Neuronal stem cell (in vitro differentiated cells): ENCODE measurements around the gene TMPRSS11D.

Experiments
- DNase-seq: peaks from one replicate; pipeline ENCODE4 v3.0.0-alpha.2; 2013; ENCODE audit warnings: low spot score
- H2AFZ ChIP-seq: one replicate; pipeline ENCODE4 v1.6.1; 2013; ENCODE audit warnings: mild to moderate bottlenecking, low read length, inconsistent platforms
- H2AK5ac ChIP-seq: 2 replicates; pipeline ENCODE4 v1.6.1; 2013; ENCODE audit warnings: low read depth, mild to moderate bottlenecking, inconsistent platforms, low read length, moderate library complexity, mixed read lengths
- H2BK120ac ChIP-seq: 2 replicates; pipeline ENCODE4 v1.6.1; 2013; ENCODE audit warnings: low read depth, mild to moderate bottlenecking, inconsistent platforms, low read length, moderate library complexity, mixed read lengths
- H2BK12ac ChIP-seq: one replicate; pipeline ENCODE4 v1.6.1; 2013; ENCODE audit warnings: low read length, inconsistent platforms
- H2BK15ac ChIP-seq: 2 replicates; pipeline ENCODE4 v1.6.1; 2013; ENCODE audit warnings: mild to moderate bottlenecking, low read length, inconsistent platforms, mixed read lengths
- H2BK5ac ChIP-seq: one replicate; pipeline ENCODE4 v1.6.1; 2013; ENCODE audit warnings: inconsistent platforms, mild to moderate bottlenecking, low read length, moderate library complexity
- H3K14ac ChIP-seq: one replicate; pipeline ENCODE4 v1.6.1; 2013; ENCODE audit warnings: low read length, inconsistent platforms
- H3K18ac ChIP-seq: 2 replicates; pipeline ENCODE4 v1.6.1; 2013; ENCODE audit warnings: low read length, inconsistent platforms
- H3K23ac ChIP-seq: 2 replicates; pipeline ENCODE4 v1.6.1; 2013; ENCODE audit warnings: low read depth, mild to moderate bottlenecking, mixed read lengths, low read length, inconsistent platforms; ENCODE audit not compliant: poor library complexity
- H3K27ac ChIP-seq: replicated peaks from 3 replicates; pipeline ENCODE4 v1.5.1; 2013; ENCODE audit warnings: low read length, inconsistent platforms
- H3K27me3 ChIP-seq, 3 experiments: 2 replicates each; pipeline ENCODE4 v1.6.1; 2013; ENCODE audit warnings: low read length in 3 of 3, mild to moderate bottlenecking in 2 of 3, inconsistent platforms in 1 of 3, low read depth in 1 of 3, mixed read lengths in 1 of 3, moderate library complexity in 1 of 3; ENCODE audit not compliant: control insufficient read depth in 3 of 3, insufficient read depth in 3 of 3
- H3K36me3 ChIP-seq, 2 donors: replicated peaks in 1 of 2; 2 replicates each; pipeline ENCODE4 v1.6.1; 2013; ENCODE audit warnings: low read length in 2 of 2; ENCODE audit not compliant: control insufficient read depth in 2 of 2, insufficient read depth in 2 of 2
- H3K4ac ChIP-seq: 2 replicates; pipeline ENCODE4 v1.6.1; 2013; ENCODE audit warnings: inconsistent platforms, mild to moderate bottlenecking, low read length, moderate library complexity
- H3K4me1 ChIP-seq, 2 donors: 1 replicate in 1 of 2; 2 replicates in 1 of 2; pipeline ENCODE4 v1.6.1; 2013; ENCODE audit warnings: low read length in 2 of 2, low read depth in 1 of 2; ENCODE audit not compliant: control insufficient read depth in 2 of 2, insufficient read depth in 1 of 2
- H3K4me2 ChIP-seq: one replicate; pipeline ENCODE4 v1.6.1; 2013; ENCODE audit warnings: mild to moderate bottlenecking, low read length, inconsistent platforms; ENCODE audit not compliant: insufficient read depth, poor library complexity, severe bottlenecking
- H3K4me3 ChIP-seq, 2 donors: 2 replicates each; pipeline ENCODE4 v1.5.1; 2013; ENCODE audit warnings: low read length in 2 of 2, mild to moderate bottlenecking in 2 of 2, inconsistent platforms in 1 of 2, moderate library complexity in 1 of 2
- H3K79me1 ChIP-seq: one replicate; pipeline ENCODE4 v1.6.1; 2013; ENCODE audit warnings: low read depth, mild to moderate bottlenecking, inconsistent platforms, low read length, moderate library complexity
- H3K9ac ChIP-seq: one replicate; pipeline ENCODE4 v1.6.1; 2013; ENCODE audit warnings: mild to moderate bottlenecking, low read depth, low read length, inconsistent platforms; ENCODE audit not compliant: poor library complexity
- H3K9me3 ChIP-seq, 2 donors: replicated peaks in 1 of 2; 2 replicates each; pipeline versions ENCODE3 to v1.6.1; 2013; ENCODE audit warnings: low read length in 2 of 2, mild to moderate bottlenecking in 2 of 2, inconsistent platforms in 1 of 2, low read depth in 1 of 2, mixed read lengths in 1 of 2, moderate library complexity in 1 of 2; ENCODE audit not compliant: control insufficient read depth in 2 of 2, insufficient read depth in 1 of 2
- H4K8ac ChIP-seq: one replicate; pipeline ENCODE4 v1.6.1; 2013; ENCODE audit warnings: low read depth, mild to moderate bottlenecking, inconsistent platforms, low read length, moderate library complexity
- H4K91ac ChIP-seq: one replicate; pipeline ENCODE4 v1.6.1; 2013; ENCODE audit warnings: low read length, low read depth, mild to moderate bottlenecking, inconsistent platforms; ENCODE audit not compliant: poor library complexity
- WGBS, 2 donors: extraction: QIAGEN DNeasy Blood & Tissue Kit; methylation state at CpG; one replicate each; pipeline ENCODE4 v1.1.7; 2013; ENCODE audit warnings: missing lambda C conversion rate in 2 of 2, mixed read lengths in 1 of 2; ENCODE audit not compliant: insufficient read length in 2 of 2, insufficient replicate concordance in 1 of 2; ENCODE audit errors: extremely low coverage in 2 of 2; 5-methylcytosine and 5-hydroxymethylcytosine counted together

TMPRSS11D gene

DNA sequence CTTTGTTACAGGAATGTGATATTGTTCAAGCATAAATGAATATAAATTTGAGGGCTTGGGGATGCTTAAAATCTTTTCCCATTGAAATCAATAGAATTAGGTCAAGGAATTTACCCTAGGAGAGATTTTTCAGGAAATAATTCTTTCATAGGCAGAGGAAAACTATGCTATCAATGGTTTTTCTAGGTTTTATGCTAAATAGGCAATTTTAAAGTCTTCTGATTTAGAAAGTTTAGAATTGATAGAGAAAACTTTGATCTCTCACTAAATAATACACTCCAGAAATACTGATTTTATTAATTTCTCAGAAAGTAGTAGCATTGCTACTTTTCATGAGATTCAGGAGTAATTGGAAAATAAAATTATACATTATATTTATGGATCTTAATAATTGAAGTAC is 93.1 kb downstream of the TMPRSS11D start:
- no peaks in the 10 kb centered on the region for H3K79me1 ChIP-seq
- no peak overlapping the region for H4K8ac ChIP-seq
- H3K18ac ChIP-seq = no peak overlapping the region
- no peak overlapping the region for H2BK12ac ChIP-seq
- H2BK120ac ChIP-seq = no peak overlapping the region
- no peaks in the 10 kb centered on the region for H3K4me1 ChIP-seq
- H3K9me3 ChIP-seq = no peaks in the 10 kb centered on the region
- H3K9ac ChIP-seq = no peak overlapping the region
- H3K4me2 ChIP-seq = no peak overlapping the region
- H4K91ac ChIP-seq = no peak overlapping the region
- no peak overlapping the region for H3K4me3 ChIP-seq
- no peaks in the 10 kb centered on the region for H3K27me3 ChIP-seq
- no peak overlapping the region for H3K27ac ChIP-seq
- H2BK15ac ChIP-seq = no peak overlapping the region
- no peak overlapping the region for H2AK5ac ChIP-seq
- H3K4ac ChIP-seq = no peak overlapping the region
- H3K36me3 ChIP-seq = no peaks in the 10 kb centered on the region
- H3K14ac ChIP-seq = no peak overlapping the region
- no peak for DNase-seq
- no peak overlapping the region for H2BK5ac ChIP-seq
- H3K23ac ChIP-seq = no peak overlapping the region
- no peak overlapping the region for H2AFZ ChIP-seq

DNA sequence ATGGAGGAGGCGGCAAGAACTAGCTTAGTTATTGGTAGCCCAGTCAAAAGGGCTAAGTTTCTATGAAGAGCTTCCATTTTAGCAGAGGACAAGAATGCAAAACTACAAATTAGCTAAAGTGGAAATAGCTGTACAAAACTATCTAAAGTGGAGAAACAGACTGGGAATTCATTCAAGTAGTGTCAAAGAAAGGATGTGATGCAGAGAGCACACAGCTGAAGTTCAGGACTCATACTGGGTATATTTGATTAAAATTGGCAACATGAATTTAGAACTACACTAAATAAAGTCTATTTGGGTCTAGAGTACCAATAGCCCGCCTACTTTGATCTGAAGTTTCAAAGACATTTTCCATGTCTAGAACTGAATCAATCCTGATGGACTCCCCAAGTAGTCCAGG is 96.5 kb downstream of the TMPRSS11D start:
- no peaks in the 10 kb centered on the region for H3K9me3 ChIP-seq
- no peak for DNase-seq
- H3K23ac ChIP-seq = no peak overlapping the region
- H3K27ac ChIP-seq = no peak overlapping the region
- no peak overlapping the region for H3K14ac ChIP-seq
- H3K4me3 ChIP-seq = no peak overlapping the region
- no peak overlapping the region for H2BK15ac ChIP-seq
- H2BK120ac ChIP-seq = no peak overlapping the region
- no peak overlapping the region for H3K4ac ChIP-seq
- no peaks in the 10 kb centered on the region for H3K79me1 ChIP-seq
- no peaks in the 10 kb centered on the region for H3K36me3 ChIP-seq
- H3K4me2 ChIP-seq = no peak overlapping the region
- no peak overlapping the region for H3K9ac ChIP-seq
- no peaks in the 10 kb centered on the region for H3K27me3 ChIP-seq
- no peak overlapping the region for H2AFZ ChIP-seq
- H2BK12ac ChIP-seq = no peak overlapping the region
- no peak overlapping the region for H4K91ac ChIP-seq
- WGBS, 2 donors = no CpG with 5 or more reads among the region's 2 CpGs
- no peak overlapping the region for H2BK5ac ChIP-seq
- no peak overlapping the region for H3K18ac ChIP-seq
- no peak overlapping the region for H4K8ac ChIP-seq
- H2AK5ac ChIP-seq = no peak overlapping the region
- no peaks in the 10 kb centered on the region for H3K4me1 ChIP-seq

GRCh38 chr4:67785528-67785927 is 98.3 kb downstream of the TMPRSS11D start:
- Histone ChIP-seq H3K4ac (no peak overlapping the region), H3K18ac (no peak overlapping the region), H3K79me1 (no peaks in the 10 kb centered on the region), H2AK5ac (no peak overlapping the region), H3K4me1 (no peaks in the 10 kb centered on the region), H3K27ac (no peak overlapping the region), H3K36me3 (no peaks in the 10 kb centered on the region), H3K14ac (no peak overlapping the region), H3K4me3 (no peak overlapping the region), H3K9ac (no peak overlapping the region), H4K8ac (no peak overlapping the region), H2BK5ac (no peak overlapping the region), H3K4me2 (no peak overlapping the region), H4K91ac (no peak overlapping the region), H3K27me3 (no peaks in the 10 kb centered on the region), H2BK12ac (no peak overlapping the region), H2BK120ac (no peak overlapping the region), H2AFZ (no peak overlapping the region), H2BK15ac (no peak overlapping the region), H3K23ac (no peak overlapping the region), H3K9me3 (no peaks in the 10 kb centered on the region)
- WGBS, 2 donors = no CpG with 5 or more reads among the region's 2 CpGs
- DNase-seq = no peak

GRCh38 chr4:67779631-67780030 is 104.2 kb downstream of the TMPRSS11D start:
- H2BK120ac ChIP-seq = no peak overlapping the region
- H3K4me1 ChIP-seq = peaks cover 0 to 2% of the 10 kb centered on the region in 2 donors
- H4K8ac ChIP-seq = no peak overlapping the region
- no peak overlapping the region for H3K14ac ChIP-seq
- no peak for DNase-seq
- peaks cover 0 to 1% of the 10 kb centered on the region in 2 donors for H3K9me3 ChIP-seq
- no peak overlapping the region for H3K4ac ChIP-seq
- no peak overlapping the region for H3K27ac ChIP-seq
- H3K18ac ChIP-seq = no peak overlapping the region
- H2BK5ac ChIP-seq = no peak overlapping the region
- no peak overlapping the region for H3K4me2 ChIP-seq
- no peak overlapping the region for H2AK5ac ChIP-seq
- no peaks in the 10 kb centered on the region for H3K36me3 ChIP-seq
- no peaks in the 10 kb centered on the region for H3K79me1 ChIP-seq
- no peak overlapping the region for H2BK12ac ChIP-seq
- H2BK15ac ChIP-seq = no peak overlapping the region
- no peaks in the 10 kb centered on the region for H3K27me3 ChIP-seq
- H4K91ac ChIP-seq = no peak overlapping the region
- WGBS, 2 donors = no CpG with 5 or more reads among the region's 2 CpGs
- no peak overlapping the region for H3K9ac ChIP-seq
- H2AFZ ChIP-seq = no peak overlapping the region
- H3K4me3 ChIP-seq = no peak overlapping the region
- H3K23ac ChIP-seq = no peak overlapping the region
